NCI-H82 treated with DMSO at 0.1 percent for 48 hours (cell line): ENCODE measurements around the gene FRMD7.
"Not testable (repeated sequence)": the region's sequence is repeated elsewhere in the genome, so short reads cannot be mapped to it uniquely, and the experiment has no call there.

Experiments
- DNase-seq: peaks from one replicate; lab custom pipeline; 2025; ENCODE audit not compliant: unreplicated experiment; lab: John Stamatoyannopoulos, UW

The FRMD7 gene

DNA sequence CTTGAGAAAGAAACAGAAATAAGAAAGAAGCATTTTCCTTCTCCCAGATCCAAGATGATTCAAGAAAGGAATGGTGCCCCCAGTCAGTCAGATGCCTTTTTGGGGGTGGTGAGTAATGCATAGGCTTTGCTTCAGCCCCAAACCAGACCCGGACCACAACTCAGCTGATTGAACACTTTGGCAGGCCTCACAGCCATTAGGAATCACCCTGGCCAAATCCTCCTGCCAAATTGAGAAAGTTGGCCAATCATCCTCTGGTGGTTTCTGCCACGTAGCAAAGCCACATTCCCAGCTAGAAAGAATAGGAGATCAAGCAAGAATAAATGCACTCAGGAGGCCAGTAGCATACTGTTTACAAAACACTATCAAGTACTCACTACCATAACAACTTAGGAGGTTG lies 33.7 kb downstream of the FRMD7 start:
- DNase-seq, result no peak

DNA sequence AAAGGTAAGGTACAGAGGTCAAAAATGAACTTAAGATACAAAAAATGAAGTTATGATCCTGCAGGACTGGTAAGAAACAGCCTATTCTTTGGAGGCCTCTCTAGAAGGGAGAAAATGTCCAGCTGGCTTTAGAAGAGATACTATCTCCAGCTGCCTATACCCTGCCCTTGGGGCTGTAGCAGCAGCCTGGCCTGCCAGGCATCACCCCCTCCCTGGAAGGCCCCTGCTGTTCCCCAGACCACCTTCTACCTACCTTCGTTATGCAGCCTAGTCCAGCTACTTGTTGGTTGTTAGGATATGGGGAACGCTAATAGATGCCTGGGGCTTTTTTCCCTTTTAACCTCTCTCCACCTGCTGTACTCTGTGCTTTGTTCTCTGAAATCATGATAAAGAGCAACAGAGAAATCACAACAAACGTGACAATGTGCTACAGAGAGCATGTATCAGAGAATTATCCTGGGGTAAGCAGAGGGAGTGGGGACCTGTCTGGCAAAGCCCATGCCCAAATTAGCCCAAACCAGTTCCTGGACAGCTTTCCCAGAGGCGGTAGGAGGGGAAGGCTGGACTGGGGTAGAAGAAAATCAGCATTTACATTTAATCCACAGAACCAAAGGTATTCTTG lies 34.5 kb downstream of the FRMD7 start:
- no peak for DNase-seq

DNA sequence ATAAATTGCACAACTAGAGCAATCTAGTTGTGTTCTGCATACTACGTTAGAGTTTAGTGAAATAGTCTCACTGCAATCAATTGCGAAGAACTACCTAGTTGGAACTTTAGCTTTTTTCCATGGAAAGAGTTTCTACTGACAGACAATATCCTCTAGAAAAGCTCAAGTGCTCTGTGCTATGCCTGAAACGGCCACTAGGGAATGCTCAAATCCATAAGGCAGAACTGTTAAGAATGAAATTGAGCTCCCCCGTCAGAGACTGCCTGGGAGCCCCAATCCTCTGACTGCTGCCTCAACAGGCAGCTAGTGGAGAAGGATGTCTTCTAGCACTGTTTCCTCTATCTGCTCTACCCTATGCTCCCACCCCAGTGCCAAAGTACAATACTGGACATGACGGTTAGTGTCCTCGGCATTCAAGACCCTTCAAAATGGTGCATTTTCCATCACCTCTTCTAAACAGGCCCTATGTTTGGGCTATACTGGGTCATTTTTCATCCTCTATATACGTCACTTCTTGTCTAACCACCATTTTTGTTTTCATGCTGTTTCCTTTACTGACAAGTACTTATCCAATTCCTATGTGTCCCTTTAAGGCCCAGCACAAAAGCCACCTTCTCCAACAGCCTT lies 35.3 kb downstream of the FRMD7 start:
- peak; percentile 2 for DNase-seq

DNA sequence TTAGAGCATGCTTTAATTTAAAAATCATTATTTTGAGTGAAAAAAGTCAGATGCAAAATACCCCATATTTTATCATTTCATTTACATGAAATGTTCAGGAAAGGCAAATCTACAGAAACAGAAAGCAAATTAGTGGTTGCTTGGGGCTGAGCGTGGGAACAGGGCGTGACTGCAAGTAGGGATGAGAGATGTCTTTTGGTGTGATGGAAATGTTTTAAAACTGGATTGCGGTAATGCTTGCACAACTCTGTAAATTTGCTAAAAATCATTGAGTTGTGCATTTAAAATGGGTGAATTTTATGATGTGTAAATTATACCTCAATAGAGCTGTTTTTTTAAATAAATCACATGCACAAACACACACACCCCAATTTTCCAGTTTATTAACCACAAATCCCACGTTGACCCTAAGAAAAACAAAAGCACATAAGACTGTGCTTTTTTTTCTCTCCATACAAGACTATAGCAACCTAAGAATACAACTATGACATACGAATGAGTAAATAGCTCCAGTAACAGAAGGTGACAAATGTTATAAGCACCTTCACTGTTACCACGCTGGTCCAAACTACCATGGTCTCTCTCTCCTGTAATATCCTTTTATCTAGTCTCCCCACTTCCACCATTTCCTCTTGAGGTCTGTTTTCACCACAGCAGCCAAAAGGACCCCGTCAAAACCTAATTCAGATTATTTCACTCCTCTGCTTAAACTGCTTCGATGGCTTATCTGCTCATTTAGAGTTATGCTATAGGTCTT lies 37.2 kb downstream of the FRMD7 start:
- no peak for DNase-seq

DNA sequence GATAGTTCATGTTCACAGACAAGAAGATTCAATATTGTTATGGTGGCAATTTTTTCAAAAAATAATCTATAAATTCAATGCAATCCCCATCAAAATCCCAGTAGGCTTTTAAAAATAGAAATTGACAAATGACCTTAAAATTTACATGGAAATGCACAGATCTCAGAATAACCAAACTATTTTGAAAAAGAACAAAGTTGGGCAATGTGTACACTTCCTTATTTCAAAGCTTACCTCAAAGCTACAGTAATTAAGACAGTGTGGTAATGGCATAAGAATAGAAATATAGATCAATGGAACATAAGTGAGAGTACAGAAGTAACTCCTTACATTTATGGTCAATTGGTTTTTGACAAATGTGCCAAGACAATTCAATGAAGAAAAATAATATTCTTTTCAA lies 39.0 kb downstream of the FRMD7 start:
- no peak for DNase-seq

DNA sequence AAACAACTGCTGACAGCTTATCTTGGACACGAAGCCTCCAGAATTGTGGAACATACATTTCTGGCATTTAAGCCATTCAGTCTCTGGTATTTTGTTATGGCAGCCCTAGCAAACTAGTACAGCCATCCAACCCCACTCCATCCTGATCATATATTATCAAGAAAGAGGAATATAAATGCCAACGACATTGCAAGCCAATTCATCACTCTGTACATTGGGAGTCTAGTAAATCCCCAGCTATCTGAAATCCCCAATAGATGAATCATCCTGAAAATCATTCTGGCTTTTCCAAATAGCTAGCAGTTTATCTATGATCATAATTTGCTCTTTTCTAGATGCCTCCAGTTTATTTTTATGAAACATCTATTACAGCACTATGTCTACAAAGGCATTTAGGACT lies 41.1 kb downstream of the FRMD7 start:
- DNase-seq, result no peak

DNA sequence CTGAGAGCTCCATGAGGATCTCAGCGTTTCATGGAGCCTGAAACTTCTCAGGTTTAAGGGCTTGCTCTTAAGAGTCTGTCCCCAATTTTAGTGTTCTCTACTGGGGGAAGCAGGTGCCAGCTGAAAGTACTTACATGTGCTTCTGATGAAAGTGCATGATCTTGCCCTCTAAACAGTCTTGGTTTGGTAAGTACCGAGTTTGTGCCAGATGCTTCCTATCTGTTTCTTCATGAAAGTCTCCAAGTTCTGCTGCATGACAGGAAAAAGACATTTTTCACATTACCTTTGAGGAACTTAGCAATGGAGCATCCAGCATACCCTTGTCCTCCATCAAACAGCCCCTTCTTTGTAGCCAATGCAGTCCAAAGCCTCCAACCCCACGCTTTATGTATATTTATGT lies 42.0 kb downstream of the FRMD7 start:
- no peak for DNase-seq

DNA sequence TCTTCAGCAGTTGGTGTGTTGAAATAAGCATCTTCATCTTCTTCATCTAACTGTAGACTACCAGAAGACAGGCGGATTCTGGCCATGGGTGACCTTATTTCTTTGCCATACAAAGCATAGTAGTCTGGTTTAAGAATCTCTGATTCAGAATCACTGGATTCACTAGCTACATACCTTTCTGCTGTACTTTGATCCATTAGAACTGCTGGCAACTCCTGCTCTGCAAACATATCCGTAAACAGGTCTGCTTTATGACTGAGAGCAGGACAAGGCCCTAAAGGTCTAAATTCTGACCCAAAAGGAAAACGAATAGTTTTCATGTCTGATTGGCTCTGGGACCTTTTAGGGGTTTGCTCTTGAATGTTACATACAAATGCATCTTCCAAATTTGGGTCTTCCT lies 49.9 kb downstream of the FRMD7 start:
- no peak for DNase-seq

DNA sequence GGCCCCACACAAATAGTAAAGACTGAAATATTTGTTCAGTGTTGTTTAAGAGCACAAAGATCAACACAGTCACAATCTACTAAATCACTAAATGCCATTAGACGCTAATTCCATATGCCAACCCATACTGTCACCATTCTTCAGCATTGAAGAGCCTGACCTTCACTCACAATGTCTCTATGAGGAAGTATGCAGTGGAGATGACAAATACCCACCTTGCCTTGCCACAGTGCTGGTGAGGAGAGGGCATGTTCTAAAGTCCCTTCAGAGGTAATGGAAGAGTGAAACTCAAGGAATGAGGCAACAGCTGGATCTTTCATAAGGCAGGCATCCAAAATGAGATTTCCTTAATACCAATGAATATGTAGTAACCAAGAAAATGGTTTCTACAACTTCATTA lies 50.4 kb downstream of the FRMD7 start:
- DNase-seq, result no peak

DNA sequence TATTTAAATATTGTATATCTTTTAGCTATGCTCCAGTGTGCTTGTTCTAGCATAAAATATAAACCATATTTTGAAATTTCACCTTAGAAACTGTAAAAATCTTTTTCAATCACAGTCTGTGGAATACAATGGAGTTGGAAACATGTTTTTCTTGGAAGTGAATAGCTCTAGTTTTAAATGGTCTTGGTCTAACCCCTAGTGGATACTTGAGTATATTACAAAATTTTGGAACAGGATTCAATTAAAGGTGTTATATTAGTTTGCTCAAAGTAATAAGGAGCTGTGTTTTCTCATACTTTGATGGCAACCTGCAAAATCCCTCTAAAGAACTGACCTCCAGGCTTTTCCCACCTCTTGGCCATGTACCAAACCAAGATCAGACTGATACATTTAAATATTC lies 56.6 kb downstream of the FRMD7 start:
- DNase-seq, result peak; percentile 8

DNA sequence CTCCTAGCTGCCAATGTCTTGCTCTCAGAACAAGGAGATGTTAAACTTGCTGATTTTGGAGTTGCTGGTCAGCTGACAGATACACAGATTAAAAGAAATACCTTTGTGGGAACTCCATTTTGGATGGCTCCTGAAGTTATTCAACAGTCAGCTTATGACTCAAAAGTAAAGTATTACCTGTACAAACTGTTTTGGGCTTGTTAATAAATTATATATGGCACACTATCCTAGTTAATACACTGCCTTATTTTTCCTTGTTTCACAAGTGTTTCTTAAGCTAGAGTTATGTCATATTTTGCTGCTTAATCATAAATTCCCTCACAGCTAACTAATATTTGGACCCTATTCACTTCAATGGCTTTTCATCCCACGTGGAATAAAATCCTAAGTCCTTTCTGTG lies 59.4 kb downstream of the FRMD7 start:
- no peak for DNase-seq

DNA sequence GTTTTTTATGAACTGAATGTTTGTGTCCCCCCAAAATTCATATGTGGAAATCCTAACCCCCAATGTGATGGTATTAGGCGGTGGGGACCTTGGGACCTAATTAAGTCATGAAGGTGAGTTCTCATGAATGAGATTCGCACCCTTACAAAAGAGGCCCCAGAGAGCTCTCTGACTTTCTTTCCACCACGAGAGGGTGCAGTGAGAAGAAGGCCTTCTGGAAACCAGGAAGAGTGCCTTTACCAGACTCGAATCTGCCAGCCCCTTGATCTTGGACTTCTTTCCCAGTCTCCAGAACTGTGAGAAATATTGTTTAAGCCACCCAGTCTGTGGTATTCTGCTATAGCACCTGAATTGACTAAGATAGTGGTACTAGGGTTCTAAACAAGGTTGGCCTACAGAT lies 64.0 kb downstream of the FRMD7 start:
- no peak for DNase-seq

DNA sequence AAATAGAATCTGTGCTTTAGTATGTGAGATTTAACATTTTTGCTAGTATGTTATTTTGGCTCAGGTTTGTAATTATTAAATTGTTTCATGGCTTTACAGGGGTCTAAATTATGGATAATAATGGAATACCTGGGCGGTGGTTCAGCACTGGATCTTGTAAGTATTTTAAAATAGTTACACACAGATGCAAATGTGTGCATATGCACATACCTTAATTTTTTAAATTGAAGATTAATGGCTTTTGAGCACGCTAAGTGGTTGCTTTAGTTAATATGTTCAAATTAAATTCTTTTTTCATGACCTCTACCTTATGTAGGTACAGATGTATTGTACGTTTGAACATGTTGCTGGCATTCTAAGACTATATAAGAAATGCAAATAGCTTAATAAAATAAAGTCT lies 64.5 kb downstream of the FRMD7 start:
- no peak for DNase-seq

DNA sequence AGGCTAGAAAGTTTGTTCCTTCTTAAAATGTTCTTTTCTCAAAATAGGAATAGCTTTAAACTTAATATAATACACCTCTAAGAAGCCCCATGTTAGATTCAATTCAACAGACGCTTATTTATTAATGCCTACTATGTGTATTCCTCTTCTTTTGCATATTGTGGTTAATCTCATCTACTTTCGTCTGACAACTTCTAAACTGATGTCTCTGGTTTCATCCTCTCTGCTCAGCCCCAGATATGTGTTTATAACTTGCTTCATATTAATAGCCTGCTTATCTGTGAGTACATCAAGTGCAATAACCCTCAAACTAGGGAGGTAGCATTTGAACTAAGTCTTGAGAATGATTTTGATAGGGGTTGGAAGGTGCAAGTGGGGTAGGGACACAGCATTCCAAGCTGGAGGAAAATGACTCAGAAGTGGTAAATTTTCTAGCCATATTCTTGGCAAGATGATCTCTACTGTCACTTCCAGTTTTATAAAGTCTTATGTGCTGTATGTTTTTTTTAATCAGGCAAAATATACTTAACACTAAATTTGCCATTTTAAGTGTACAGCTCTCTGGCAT lies 67.8 kb downstream of the FRMD7 start:
- no peak for DNase-seq

DNA sequence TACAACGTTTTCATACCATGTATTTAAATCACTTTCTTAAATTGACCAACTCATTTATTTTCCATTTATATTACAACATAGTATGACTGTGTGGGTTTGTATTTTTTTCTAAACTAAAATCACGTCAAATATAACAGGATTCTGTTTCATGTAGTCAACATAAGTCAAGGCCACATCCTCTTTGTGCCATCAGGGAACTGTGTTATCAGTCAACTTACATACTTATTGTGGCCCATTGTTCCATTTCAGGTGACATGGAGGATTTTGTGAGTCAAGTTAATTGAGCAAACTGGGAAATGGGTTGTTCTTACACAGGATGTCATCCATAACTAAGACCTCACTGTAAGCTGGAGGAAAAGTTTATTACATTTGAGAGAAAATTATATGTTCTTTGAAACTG lies 68.8 kb downstream of the FRMD7 start:
- DNase-seq, result no peak

DNA sequence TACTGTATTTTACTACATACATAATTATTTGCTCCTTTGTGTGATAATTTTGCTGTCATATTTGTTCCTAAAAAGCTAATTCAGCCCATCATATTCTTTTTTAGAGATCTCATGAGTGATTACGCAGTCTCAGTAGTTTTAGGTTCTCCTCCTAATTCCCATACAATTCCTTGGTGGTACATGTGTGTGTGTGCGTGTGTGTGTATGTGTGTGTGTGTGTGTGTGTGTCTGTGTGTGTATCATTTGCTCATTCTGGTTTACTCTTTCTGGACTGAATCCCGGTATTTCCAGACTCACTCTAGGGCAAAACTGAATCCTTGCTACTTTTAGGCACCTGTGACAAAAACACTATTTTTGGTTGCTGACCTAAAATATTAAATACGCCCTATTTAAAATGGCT lies 69.8 kb downstream of the FRMD7 start:
- DNase-seq, result no peak

DNA sequence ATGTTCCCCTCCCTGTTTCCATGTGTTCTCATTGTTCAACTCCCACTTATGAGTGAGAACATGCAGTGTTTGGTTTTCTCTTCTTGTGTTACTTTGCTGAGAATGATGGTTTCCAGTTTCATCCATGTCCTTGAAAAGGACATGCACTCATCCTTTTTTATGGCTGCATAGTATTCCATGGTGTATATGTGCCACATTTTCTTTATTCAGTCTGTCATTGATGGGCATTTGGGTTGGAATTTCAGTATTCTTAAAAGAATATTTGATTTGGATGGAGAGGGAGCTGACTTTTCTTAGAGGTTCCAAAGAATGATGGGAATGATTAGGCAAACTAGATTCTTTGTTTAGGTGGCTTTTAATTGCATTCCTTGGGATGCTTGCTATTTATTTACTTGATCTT lies 76.0 kb downstream of the FRMD7 start:
- not testable (repeated sequence) for DNase-seq

DNA sequence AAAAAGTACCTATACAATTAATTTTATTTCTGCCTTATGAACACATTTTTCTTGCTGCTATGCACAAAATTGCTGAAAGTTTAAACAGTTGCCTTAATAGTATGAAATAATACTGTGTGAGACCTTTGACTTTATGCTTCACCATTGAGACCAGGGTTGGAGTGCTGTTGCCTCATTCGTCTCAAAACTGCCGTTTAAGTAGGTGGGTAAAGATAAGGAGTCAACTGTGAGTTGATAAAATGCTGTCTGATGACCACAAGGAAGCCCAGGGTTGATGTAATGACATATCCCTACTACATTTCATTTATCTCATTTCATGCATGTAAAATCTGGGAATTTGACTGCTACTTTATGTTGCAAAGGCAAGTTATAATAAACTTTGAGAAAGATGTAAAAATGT lies 81.3 kb downstream of the FRMD7 start:
- DNase-seq, result no peak

DNA sequence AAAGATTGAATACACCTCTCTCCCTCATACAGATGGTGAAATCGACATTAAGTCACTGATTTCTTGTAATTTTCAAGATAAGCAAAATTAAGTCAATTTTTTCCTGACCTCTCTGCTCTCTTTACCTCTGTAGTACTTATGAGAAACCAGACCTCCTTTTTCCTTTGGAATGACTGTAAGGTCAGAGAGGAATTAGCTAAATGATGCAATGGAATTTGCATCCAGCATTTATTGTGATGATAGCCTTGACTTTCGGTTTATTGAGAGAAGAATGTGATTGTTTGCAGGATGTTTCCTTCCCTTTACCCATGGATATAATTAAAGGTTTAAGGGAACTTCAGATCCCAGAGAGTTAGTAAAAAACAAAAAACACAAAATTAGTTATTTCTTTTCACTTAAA lies 82.4 kb downstream of the FRMD7 start:
- no peak for DNase-seq

DNA sequence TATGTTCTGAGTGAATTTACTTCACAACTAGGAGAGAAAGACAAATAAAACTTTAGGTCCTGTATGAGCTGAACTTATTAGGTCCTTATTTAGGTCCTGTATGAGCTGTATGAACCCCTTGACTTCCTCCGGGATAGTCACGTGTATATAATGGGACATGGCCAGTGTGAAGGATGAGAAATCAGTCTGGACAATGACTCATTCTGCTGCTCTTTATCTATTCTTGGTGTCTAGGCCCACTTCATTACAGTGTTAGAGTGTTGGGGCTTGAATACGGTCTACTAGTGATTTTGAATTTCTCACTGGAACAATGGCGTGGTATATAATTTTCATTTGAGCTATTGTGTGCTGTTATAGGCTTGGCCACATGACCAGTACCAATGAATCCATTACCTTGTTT lies 82.9 kb downstream of the FRMD7 start:
- DNase-seq, result no peak

DNA sequence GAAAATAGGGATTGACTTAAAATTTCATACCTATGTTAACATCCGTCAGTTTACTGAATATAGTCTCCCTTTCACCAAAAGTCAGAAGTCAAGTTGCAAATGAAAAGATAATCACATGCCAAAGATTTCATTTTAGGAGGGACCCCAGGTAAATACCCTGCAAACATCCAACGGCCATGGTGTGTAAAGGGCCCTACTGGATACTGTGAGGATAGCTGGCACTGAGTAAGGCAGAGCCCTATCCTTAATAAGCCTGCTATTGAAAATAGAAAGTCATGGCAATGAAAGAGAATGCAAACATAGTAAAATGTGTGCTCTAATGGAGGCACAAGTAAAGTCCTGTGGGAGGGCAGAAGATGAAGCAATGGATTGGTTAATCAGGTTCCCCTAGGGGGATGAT lies 83.8 kb downstream of the FRMD7 start:
- no peak for DNase-seq

DNA sequence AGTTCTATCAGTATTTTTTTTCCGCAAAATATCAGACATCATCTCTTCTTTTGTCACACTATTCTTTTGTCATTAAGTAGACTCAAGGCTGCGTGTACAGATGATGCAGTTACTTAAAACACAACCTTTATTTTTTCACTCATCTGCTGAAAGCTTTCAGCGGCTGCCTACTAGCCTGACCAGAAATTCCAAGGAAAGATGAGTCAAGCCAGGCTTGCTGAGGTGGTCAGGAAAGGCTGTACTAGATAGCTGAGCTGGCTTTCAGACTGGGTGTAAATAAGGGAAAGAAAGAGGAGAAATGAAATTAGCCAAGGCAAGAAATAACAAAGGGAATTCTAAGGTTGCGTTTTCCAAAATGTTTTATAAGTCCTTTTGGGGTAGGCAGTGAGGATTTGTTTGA lies 86.8 kb downstream of the FRMD7 start:
- no peak for DNase-seq
